NB4 (cell line): Measurements from ENCODE around the gene TARBP1.

Source experiments
- DNase-seq: peaks from one replicate; pipeline ENCODE4 v3.0.0; 2010; ENCODE audit warnings: low read depth
- H3K4me3 ChIP-seq: one replicate; pipeline ENCODE4 v1.5.1; 2011; ENCODE audit warnings: mild to moderate bottlenecking, low read depth, low read length, moderate library complexity
- MYC ChIP-seq: IDR thresholded peaks from 2 replicates; pipeline ENCODE4 v1.6.1; 2011; ENCODE audit warnings: low read depth, low read length
- POLR2A ChIP-seq: IDR thresholded peaks from 2 replicates; pipeline ENCODE4 v1.6.1; 2011; ENCODE audit warnings: mild to moderate bottlenecking; ENCODE audit not compliant: insufficient read length; ENCODE audit errors: extremely low read depth
- TF ChIP-seq, protein P1 (sequence below): IDR thresholded peaks from 2 replicates; pipeline ENCODE4 v1.6.1; 2011; ENCODE audit warnings: low read depth, low read length
- TF ChIP-seq, protein P2 (sequence below): IDR thresholded peaks from one replicate; pipeline ENCODE4 v1.5.1; 2012; ENCODE audit warnings: low read depth, low read length

The TARBP1 gene

DNA sequence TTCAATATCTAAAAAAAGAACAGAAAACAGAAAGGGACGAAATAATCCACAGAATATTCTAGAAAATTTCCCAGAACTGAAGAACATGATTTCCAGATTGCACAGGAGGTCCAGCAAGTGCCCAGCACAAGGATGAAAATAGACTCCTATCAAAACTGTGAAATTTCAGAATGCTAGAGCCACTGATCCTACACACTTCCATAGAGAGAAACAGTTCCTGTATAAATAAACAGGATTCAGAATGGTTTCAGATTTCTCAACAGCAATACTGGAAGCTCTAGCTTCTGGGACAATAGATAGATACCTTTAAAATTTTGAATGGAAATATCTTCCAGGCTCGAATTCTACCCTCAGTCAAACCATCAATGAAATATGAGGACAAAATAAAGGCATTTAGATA is 4.6 kb downstream of the TARBP1 start:
- H3K4me3 ChIP-seq, result peak overlapping the region; percentile 95
- TF ChIP-seq, protein P1, sequence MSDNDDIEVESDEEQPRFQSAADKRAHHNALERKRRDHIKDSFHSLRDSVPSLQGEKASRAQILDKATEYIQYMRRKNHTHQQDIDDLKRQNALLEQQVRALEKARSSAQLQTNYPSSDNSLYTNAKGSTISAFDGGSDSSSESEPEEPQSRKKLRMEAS, result no peak
- no peak for TF ChIP-seq POLR2A
- TF ChIP-seq, protein P2, sequence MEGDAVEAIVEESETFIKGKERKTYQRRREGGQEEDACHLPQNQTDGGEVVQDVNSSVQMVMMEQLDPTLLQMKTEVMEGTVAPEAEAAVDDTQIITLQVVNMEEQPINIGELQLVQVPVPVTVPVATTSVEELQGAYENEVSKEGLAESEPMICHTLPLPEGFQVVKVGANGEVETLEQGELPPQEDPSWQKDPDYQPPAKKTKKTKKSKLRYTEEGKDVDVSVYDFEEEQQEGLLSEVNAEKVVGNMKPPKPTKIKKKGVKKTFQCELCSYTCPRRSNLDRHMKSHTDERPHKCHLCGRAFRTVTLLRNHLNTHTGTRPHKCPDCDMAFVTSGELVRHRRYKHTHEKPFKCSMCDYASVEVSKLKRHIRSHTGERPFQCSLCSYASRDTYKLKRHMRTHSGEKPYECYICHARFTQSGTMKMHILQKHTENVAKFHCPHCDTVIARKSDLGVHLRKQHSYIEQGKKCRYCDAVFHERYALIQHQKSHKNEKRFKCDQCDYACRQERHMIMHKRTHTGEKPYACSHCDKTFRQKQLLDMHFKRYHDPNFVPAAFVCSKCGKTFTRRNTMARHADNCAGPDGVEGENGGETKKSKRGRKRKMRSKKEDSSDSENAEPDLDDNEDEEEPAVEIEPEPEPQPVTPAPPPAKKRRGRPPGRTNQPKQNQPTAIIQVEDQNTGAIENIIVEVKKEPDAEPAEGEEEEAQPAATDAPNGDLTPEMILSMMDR, result no peak
- no peak for TF ChIP-seq MYC
- no peak for DNase-seq

DNA sequence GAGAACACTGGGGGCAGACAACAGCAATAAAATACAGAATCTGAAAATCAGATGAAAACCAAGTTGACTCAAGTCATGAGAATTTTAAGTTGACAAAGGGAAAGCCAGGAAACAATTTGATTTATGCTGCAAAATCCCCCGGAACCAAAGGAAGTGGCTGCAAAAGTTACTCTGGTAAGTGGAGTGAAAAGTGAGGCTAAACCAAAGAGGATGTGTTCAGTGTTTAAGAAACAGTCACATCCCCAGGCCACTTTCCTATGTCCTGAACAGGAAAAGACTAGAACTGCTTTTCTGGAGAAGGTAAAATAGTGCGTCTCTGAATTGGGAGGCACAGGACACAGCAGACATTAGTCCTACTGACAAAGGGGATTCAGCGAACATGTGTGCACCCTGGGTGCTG is 5.9 kb downstream of the TARBP1 start:
- no peak for DNase-seq
- no peak overlapping the region for H3K4me3 ChIP-seq
- TF ChIP-seq MYC (no peak), POLR2A (no peak)
- TF ChIP-seq, protein P1, result no peak
- TF ChIP-seq, protein P2, result no peak

DNA sequence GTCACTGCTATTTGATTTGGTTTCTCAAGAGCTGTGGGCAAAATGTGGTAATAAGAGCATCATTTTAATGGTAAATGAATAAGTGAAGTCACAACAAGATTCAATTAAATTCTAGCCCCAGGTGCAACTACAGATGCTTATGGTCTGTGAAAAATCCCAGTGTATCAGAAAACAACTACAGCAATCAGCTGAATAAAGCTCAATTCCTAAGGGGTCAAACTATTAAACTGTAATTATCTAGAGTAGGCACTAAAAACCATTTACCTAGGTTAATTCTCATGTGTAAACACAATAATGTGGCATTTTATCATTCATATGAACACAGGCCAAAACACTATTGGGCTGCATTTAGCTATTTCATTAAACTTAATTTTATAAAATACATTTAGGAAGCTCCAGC is 9.6 kb downstream of the TARBP1 start:
- DNase-seq, result no peak
- TF ChIP-seq POLR2A (no peak), MYC (no peak)
- TF ChIP-seq, protein P2, result no peak
- TF ChIP-seq, protein P1, result no peak
- H3K4me3 ChIP-seq, result no peak overlapping the region

DNA sequence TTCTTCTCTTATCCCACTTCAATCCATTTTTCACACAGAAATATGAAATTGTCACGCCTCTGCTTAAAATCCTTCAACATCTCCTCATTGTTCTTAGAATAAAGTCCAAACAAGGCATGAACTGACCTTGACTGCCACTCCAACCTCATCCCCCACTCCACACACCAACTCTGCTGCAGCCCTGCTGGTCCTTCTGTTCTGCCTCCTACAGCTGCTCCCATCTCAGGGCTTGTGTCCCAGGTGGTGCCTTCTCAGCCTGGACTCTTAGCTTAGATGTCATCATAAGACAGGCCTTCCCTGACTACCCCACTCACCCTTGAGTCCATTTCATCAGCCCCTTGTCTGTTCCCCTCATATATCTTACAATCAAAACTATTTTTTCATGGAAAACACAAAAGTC is 10.4 kb downstream of the TARBP1 start:
- TF ChIP-seq POLR2A, result no peak
- TF ChIP-seq MYC, result no peak
- TF ChIP-seq, protein P1, result no peak
- TF ChIP-seq, protein P2, result no peak
- DNase-seq, result no peak

DNA sequence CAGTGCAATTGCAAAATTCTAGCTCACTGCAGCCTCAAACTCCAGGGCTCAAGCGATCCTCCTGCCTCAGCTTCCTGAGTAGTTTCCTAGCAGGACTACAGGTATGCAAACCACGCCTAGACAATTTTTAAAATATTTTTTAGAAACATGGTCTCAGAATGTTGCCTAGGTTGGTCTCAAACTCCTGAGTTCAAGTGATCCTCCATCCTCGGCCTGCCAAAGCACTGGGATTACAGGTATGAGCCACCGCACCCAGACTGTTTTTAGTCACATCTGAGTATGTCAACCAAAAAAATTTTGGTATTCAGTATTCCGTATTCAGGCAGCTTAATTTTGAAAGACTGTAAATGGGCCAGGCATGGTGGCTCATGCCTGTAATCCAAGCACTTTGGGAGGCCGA is 11.2 kb downstream of the TARBP1 start:
- no peak overlapping the region for H3K4me3 ChIP-seq
- TF ChIP-seq, protein P2, result no peak
- TF ChIP-seq POLR2A, result no peak
- no peak for TF ChIP-seq MYC
- TF ChIP-seq, protein P1, result no peak
- no peak for DNase-seq

More for the DNA sequence above, 10.4 kb downstream of the TARBP1 start:
- no peak overlapping the region for H3K4me3 ChIP-seq

DNA sequence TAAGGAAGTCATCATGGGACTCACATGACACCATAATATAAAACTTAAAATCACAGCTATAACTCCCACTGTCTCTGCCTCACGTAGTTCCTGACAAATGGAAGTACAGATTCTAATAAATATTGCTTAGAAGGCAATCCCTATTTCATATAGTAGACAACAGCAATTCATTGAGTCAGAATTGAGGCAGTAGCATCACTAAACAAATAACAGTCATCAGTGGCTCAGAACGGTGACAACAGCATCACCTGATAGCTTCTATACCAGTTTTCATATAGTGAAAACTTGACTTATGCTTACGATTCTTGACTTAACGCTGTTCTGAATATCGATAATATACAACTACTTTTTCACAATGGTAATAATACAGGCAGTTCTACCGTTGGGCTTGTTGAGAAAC is 12.0 kb downstream of the TARBP1 start:
- no peak for TF ChIP-seq MYC
- TF ChIP-seq, protein P2, result no peak
- TF ChIP-seq POLR2A, result no peak
- TF ChIP-seq, protein P1, result no peak
- H3K4me3 ChIP-seq, result no peak overlapping the region
- no peak for DNase-seq
